H1 (cell line): ENCODE data around the gene SPC25. TPM values are rescaled to one million over a fixed set of nuclear protein-coding genes. Genes with fewer than 3 reads are reported as not detected.

ENCODE experiments used
- CTCF ChIA-PET: fragments of 300-600 bp; sonication (Branson Sonifier 250); formaldehyde crosslinking; loops from one replicate; lab custom pipeline; 2021; ENCODE audit not compliant: partially characterized antibody; lab: Charles Lee
- POLR2A ChIA-PET: fragments of 300-600 bp; sonication (Branson Sonifier 250); formaldehyde crosslinking; loops from one replicate; lab custom pipeline; 2021; ENCODE audit warnings: inconsistent platforms; ENCODE audit not compliant: partially characterized antibody; lab: Charles Lee
- DNase-seq, 2 experiments: peaks; one replicate each; pipeline versions ENCODE4 v3.0.0 to v3.0.0-alpha.2; 2010 to 2022; ENCODE audit warnings: low spot score in 2 of 2, low read depth in 1 of 2, mixed read lengths in 1 of 2
- FAIRE-seq: peaks from 2 replicates; lab custom pipeline; 2011; peaks lifted over from hg19 to GRCh38; lab: Jason Lieb, UNC
- H2AFZ ChIP-seq: 2 replicates; pipeline ENCODE4 v1.8.1; 2012; ENCODE audit warnings: low read length, inconsistent platforms
- H2AK5ac ChIP-seq: 2 replicates; pipeline ENCODE4 v1.6.1; 2013; ENCODE audit warnings: low read depth, low read length
- H2BK120ac ChIP-seq: replicated peaks from 2 replicates; pipeline ENCODE3; 2013; ENCODE audit warnings: low read depth, low read length, inconsistent platforms
- H2BK12ac ChIP-seq: 2 replicates; pipeline ENCODE4 v1.6.1; 2013; ENCODE audit warnings: low read depth, low read length
- H2BK15ac ChIP-seq: 2 replicates; pipeline ENCODE4 v1.6.1; 2013; ENCODE audit warnings: low read length
- H2BK20ac ChIP-seq: 2 replicates; pipeline ENCODE4 v1.6.1; 2013; ENCODE audit warnings: low read length
- H2BK5ac ChIP-seq: 2 replicates; pipeline ENCODE4 v1.6.1; 2013; ENCODE audit warnings: low read depth, low read length
- H3K14ac ChIP-seq: 2 replicates; pipeline ENCODE4 v1.6.1; 2013; ENCODE audit warnings: inconsistent platforms; ENCODE audit not compliant: insufficient read length
- H3K18ac ChIP-seq: 2 replicates; pipeline ENCODE4 v1.6.1; 2013; ENCODE audit warnings: low read length; ENCODE audit errors: extremely low read depth
- H3K23ac ChIP-seq: 2 replicates; pipeline ENCODE4 v1.6.1; 2013; ENCODE audit warnings: inconsistent platforms; ENCODE audit not compliant: insufficient read length
- H3K23me2 ChIP-seq: 2 replicates; pipeline ENCODE4 v1.6.1; 2013; ENCODE audit warnings: low read depth, low read length
- H3K27ac ChIP-seq: 2 replicates; pipeline ENCODE4 v1.6.1; 2011; ENCODE audit warnings: low read depth, low read length, inconsistent platforms
- H3K27me3 ChIP-seq, 4 experiments: replicated peaks in 1 of 4; 1 replicate in 1 of 4; 2 replicates in 3 of 4; pipeline versions ENCODE4 v1.6.1 to v1.8.1; 2011 to 2013; ENCODE audit warnings: low read length in 3 of 4, mild to moderate bottlenecking in 3 of 4, inconsistent platforms in 2 of 4, mixed read lengths in 2 of 4, moderate library complexity in 1 of 4; ENCODE audit not compliant: control insufficient read depth in 3 of 4, insufficient read depth in 3 of 4; ENCODE audit errors: extremely low read depth in 1 of 4
- H3K36me3 ChIP-seq, 4 experiments: 2 replicates each; pipeline versions ENCODE4 v1.6.1 to v1.8.1; 2011 to 2013; ENCODE audit warnings: mild to moderate bottlenecking in 4 of 4, low read length in 3 of 4, moderate library complexity in 2 of 4, control low read depth in 1 of 4, inconsistent platforms in 1 of 4; ENCODE audit not compliant: insufficient read depth in 4 of 4, control insufficient read depth in 2 of 4
- H3K4ac ChIP-seq: replicated peaks from 2 replicates; pipeline ENCODE3; 2013; ENCODE audit warnings: low read length, low read depth, mixed read lengths, inconsistent platforms; ENCODE audit not compliant: insufficient read length
- H3K4me1 ChIP-seq, 4 experiments: replicated peaks in 1 of 4; 1 replicate in 1 of 4; 2 replicates in 3 of 4; pipeline versions ENCODE4 v1.6.1 to v1.8.1; 2011 to 2013; ENCODE audit warnings: low read length in 3 of 4, inconsistent platforms in 2 of 4, mixed read lengths in 1 of 4; ENCODE audit not compliant: insufficient read depth in 4 of 4, control insufficient read depth in 3 of 4
- H3K4me2 ChIP-seq, 2 experiments: 2 replicates each; pipeline versions ENCODE4 v1.6.1 to v1.8.1; 2011 to 2013; ENCODE audit warnings: low read depth in 2 of 2, low read length in 2 of 2, control low read depth in 1 of 2, inconsistent platforms in 1 of 2, mild to moderate bottlenecking in 1 of 2; ENCODE audit not compliant: insufficient read depth in 1 of 2
- H3K4me3 ChIP-seq, 4 experiments: fragments of 200-600, 300-600 bp in 1 of 4; sonication (generic), shearing (Covaris generic), sonication (Bioruptor Twin) in 1 of 4; 2 replicates each; pipeline versions ENCODE4 v1.5.1 to v1.8.1; 2011 to 2016; ENCODE audit warnings: low read length in 4 of 4, low read depth in 3 of 4, control low read depth in 2 of 4, inconsistent platforms in 2 of 4, mild to moderate bottlenecking in 2 of 4, mixed read lengths in 1 of 4, moderate library complexity in 1 of 4; ENCODE audit not compliant: insufficient read depth in 2 of 4; ENCODE audit errors: extremely low read depth in 1 of 4
- H3K56ac ChIP-seq: replicated peaks from 2 replicates; pipeline ENCODE3; 2013; ENCODE audit warnings: low read depth, mild to moderate bottlenecking, mixed read lengths, low read length, inconsistent platforms; ENCODE audit not compliant: insufficient read length
- H3K79me1 ChIP-seq: 2 replicates; pipeline ENCODE4 v1.6.1; 2013; ENCODE audit warnings: low read depth, low read length, control low read depth
- H3K79me2 ChIP-seq, 2 experiments: 2 replicates each; pipeline versions ENCODE4 v1.6.1 to v1.8.1; 2012 to 2013; ENCODE audit warnings: low read length in 2 of 2, mild to moderate bottlenecking in 2 of 2, inconsistent platforms in 1 of 2; ENCODE audit not compliant: insufficient read depth in 2 of 2, control insufficient read depth in 1 of 2
- H3K9ac ChIP-seq, 4 experiments: replicated peaks in 1 of 4; 1 replicate in 1 of 4; 2 replicates in 3 of 4; pipeline versions ENCODE4 v1.6.1 to v1.8.1; 2011 to 2013; ENCODE audit warnings: low read depth in 3 of 4, low read length in 3 of 4, control low read depth in 2 of 4, mild to moderate bottlenecking in 2 of 4, moderate library complexity in 2 of 4, inconsistent platforms in 1 of 4; ENCODE audit errors: extremely low read depth in 1 of 4
- H3K9me3 ChIP-seq, 2 experiments: 2 replicates each; pipeline versions ENCODE4 v1.6.1 to v1.8.1; 2012 to 2013; ENCODE audit warnings: mild to moderate bottlenecking in 2 of 2, moderate library complexity in 2 of 2, control low read depth in 1 of 2, inconsistent platforms in 1 of 2, low read depth in 1 of 2, low read length in 1 of 2, mixed read lengths in 1 of 2; ENCODE audit not compliant: insufficient read depth in 2 of 2
- H4K20me1 ChIP-seq, 2 experiments: replicated peaks in 1 of 2; 2 replicates each; pipeline versions ENCODE3 to v1.8.1; 2011 to 2013; ENCODE audit warnings: inconsistent platforms in 2 of 2, low read length in 2 of 2, mild to moderate bottlenecking in 1 of 2; ENCODE audit not compliant: insufficient read depth in 2 of 2, control insufficient read depth in 1 of 2
- H4K5ac ChIP-seq: 2 replicates; pipeline ENCODE4 v1.6.1; 2013; ENCODE audit warnings: low read length, low read depth, mixed read lengths, inconsistent platforms; ENCODE audit not compliant: insufficient read length
- H4K8ac ChIP-seq: 2 replicates; pipeline ENCODE4 v1.8.0; 2013; ENCODE audit warnings: mild to moderate bottlenecking, moderate library complexity, low read length, inconsistent platforms; ENCODE audit not compliant: insufficient read depth; ENCODE audit errors: extremely low read depth
- H4K91ac ChIP-seq: replicated peaks from 2 replicates; pipeline ENCODE3; 2013; ENCODE audit warnings: low read length, mixed read lengths, inconsistent platforms; ENCODE audit not compliant: insufficient read length
- ATF2 ChIP-seq: IDR thresholded peaks from 2 replicates; pipeline ENCODE4 v1.6.1; 2012; ENCODE audit warnings: low read length, inconsistent platforms
- CBX8 ChIP-seq: fragments of 300-800, 300-1000 bp; sonication (generic); IDR thresholded peaks from 2 replicates; pipeline ENCODE4 v1.7.1; 2016; ENCODE audit warnings: low read depth, low read length, borderline replicate concordance
- CTCF ChIP-seq, 3 experiments: IDR thresholded peaks; 1 replicate in 2 of 3; 2 replicates in 1 of 3; pipeline versions ENCODE4 v1.5.1 to v1.6.1; 2011; ENCODE audit warnings: low read length in 3 of 3, mild to moderate bottlenecking in 3 of 3, inconsistent platforms in 2 of 3, low read depth in 1 of 3, moderate library complexity in 1 of 3; ENCODE audit not compliant: insufficient read depth in 1 of 3; ENCODE audit errors: control extremely low read depth in 1 of 3
- HDAC2 ChIP-seq, 2 experiments: fragments of 300-600 bp in 1 of 2; sonication (generic) in 1 of 2; IDR thresholded peaks; 2 replicates each; pipeline ENCODE4 v1.6.1; 2011 to 2012; ENCODE audit warnings: low read depth in 2 of 2, low read length in 2 of 2, mild to moderate bottlenecking in 2 of 2, moderate library complexity in 2 of 2, borderline replicate concordance in 1 of 2, inconsistent platforms in 1 of 2
- KDM1A ChIP-seq: fragments of 200-600, 300-600 bp; sonication (generic); IDR thresholded peaks from 2 replicates; pipeline ENCODE4 v1.7.1; 2016; ENCODE audit warnings: mild to moderate bottlenecking, low read length, borderline replicate concordance
- TAF1 ChIP-seq: IDR thresholded peaks from 2 replicates; pipeline ENCODE4 v1.6.1; 2011; ENCODE audit warnings: mild to moderate bottlenecking, low read depth, low read length
- TEAD4 ChIP-seq: IDR thresholded peaks from 2 replicates; pipeline ENCODE4 v1.6.1; 2012; ENCODE audit warnings: low read depth, low read length, inconsistent platforms, mixed read lengths
- USF2 ChIP-seq: IDR thresholded peaks from 2 replicates; pipeline ENCODE4 v1.6.1; 2011; ENCODE audit warnings: low read length, improper control_type of control experiment
- WGBS, 2 experiments: shearing (Covaris generic) in 1 of 2; methylation state at CpG; one replicate each; pipeline versions ENCODE4 v1.1.6 to v1.1.7; 2013 to 2015; ENCODE audit warnings: low lambda C conversion rate in 2 of 2, mixed read lengths in 2 of 2, inconsistent platforms in 1 of 2, low coverage in 1 of 2, missing lambda C conversion rate in 1 of 2; ENCODE audit not compliant: insufficient replicate concordance in 2 of 2, insufficient coverage in 1 of 2, insufficient read length in 1 of 2; ENCODE audit errors: extremely low coverage in 1 of 2, missing lambda C conversion rate in 1 of 2; 5-methylcytosine and 5-hydroxymethylcytosine counted together
- polyA plus RNA-seq, 7 experiments: library from polyadenylated mRNA; depleted of rRNA in 3 of 7; stranded (reverse) in 5 of 7; unstranded in 2 of 7; fragments of >200 nt in 5 of 7; fragments of 200-250 nt in 2 of 7; gene quantifications; 1 replicate in 5 of 7; 2 replicates in 1 of 7; 4 replicates in 1 of 7; pipeline versions ENCODE4 v1.2.1 to v1.2.3, GENCODE V29; 2011 to 2013; ENCODE audit warnings: missing spikeins in 2 of 7, mixed read lengths in 2 of 7
- total RNA-seq: library from RNA; stranded (reverse); fragmentation: NEBNext Ultra II Directional; extraction: Animal tissue kit (Norgen Biotek cat#: 25700); gene quantifications from 2 replicates; pipeline ENCODE4 v1.2.1, GENCODE V29; 2021

The SPC25 gene
- total and polyA plus RNA-seq, 2 of the 8 experiments (the other 6 are each of a cell fraction or from before 2014, with no cell fraction given), result 21.0 to 34.7 TPM

GRCh38 chr2:168916331-168916675, 26.1 kb upstream of the SPC25 start:
- Histone ChIP-seq H2BK15ac (no peak overlapping the region), H3K23ac (no peak overlapping the region), H3K79me1 (no peaks in the 10 kb centered on the region), H3K18ac (no peak overlapping the region), H3K27ac (no peak overlapping the region), H3K4ac (no peak overlapping the region), H3K14ac (no peak overlapping the region), H3K79me2 (no peaks in the 10 kb centered on the region), H2AFZ (no peak overlapping the region), H4K8ac (no peak overlapping the region), H3K23me2 (no peaks in the 10 kb centered on the region), H3K9me3 (peaks cover 5 to 6% of the 10 kb centered on the region in 2 experiments; a peak in 3 of 4 replicates), H4K91ac (no peak overlapping the region), H2AK5ac (no peak overlapping the region), H3K36me3 (no peaks in the 10 kb centered on the region), H4K5ac (no peak overlapping the region), H2BK12ac (no peak overlapping the region), H2BK20ac (no peak overlapping the region), H3K4me1 (peaks cover 2 to 15% (median 10%) of the 10 kb centered on the region in 4 experiments; a peak in 6 of 7 replicates), H3K56ac (no peak overlapping the region), H3K4me2 (no peak overlapping the region), H2BK5ac (no peak overlapping the region), H2BK120ac (no peak overlapping the region), H3K9ac (no peak overlapping the region), H4K20me1 (no peaks in the 10 kb centered on the region), H3K4me3 (no peak overlapping the region), H3K27me3 (peaks cover 0 to 2% (median 0%) of the 10 kb centered on the region in 4 experiments; a peak in 1 of 7 replicates)
- WGBS, 2 experiments, result 90% methylated on average over 4 of the region's 4 CpGs; no CpG with 5 or more reads in 1 of the 2 experiments
- FAIRE-seq, result no peak
- no peak for DNase-seq
- ChIA-PET POLR2A (no interaction called here), CTCF (no interaction called here)
- TF ChIP-seq CTCF (IDR thresholded peaks at IDR 0.05; ENCODE audit: control extremely low read depth in 1 of 3, insufficient read depth in 1 of 3, low read depth in 1 of 3, low read length in 3 of 3) (no peak), CBX8 (no peak), TEAD4 (no peak), HDAC2 (IDR thresholded peaks at IDR 0.05; ENCODE audit: borderline replicate concordance in 1 of 2, low read depth in 2 of 2, low read length in 2 of 2) (no peak), TAF1 (no peak), KDM1A (no peak), ATF2 (no peak), USF2 (no peak)
